NCI-H2081 treated with DMSO at 0.1 percent for 48 hours (cell line): Measurements from ENCODE around the gene NCAM1.
A peak's percentile ranks its signal among the peaks of the same experiment; 100 is the strongest.
"Not testable (repeated sequence)": the region's sequence is repeated elsewhere in the genome, so short reads cannot be mapped to it uniquely, and the experiment has no call there.

Source experiments
- DNase-seq: peaks from one replicate; lab custom pipeline; 2025; lab: John Stamatoyannopoulos, UW

Gene NCAM1

GRCh38 chr11:112961146-112961668, at the start of gene NCAM1:
TSS of gene NCAM1 (plus strand) at chr11:112961420.
- peak; percentile 95 for DNase-seq

- no peak for DNase-seq
These were observed 38.6 kb upstream of the NCAM1 start for GRCh38 chr11:112922606-112923005.

GRCh38 chr11:112924836-112925235, 36.4 kb upstream of the NCAM1 start:
- not testable (repeated sequence) for DNase-seq

GRCh38 chr11:112925516-112926310, 35.5 kb upstream of the NCAM1 start:
- no peak for DNase-seq

- DNase-seq: no peak
These were observed 33.1 kb upstream of the NCAM1 start for GRCh38 chr11:112928136-112928535.

- DNase-seq: no peak
These were observed 31.8 kb upstream of the NCAM1 start for GRCh38 chr11:112929432-112929831.

- no peak for DNase-seq
These were observed 29.5 kb upstream of the NCAM1 start for GRCh38 chr11:112931703-112932102.

- no peak for DNase-seq
These were observed 28.6 kb upstream of the NCAM1 start for GRCh38 chr11:112932593-112932992.

GRCh38 chr11:112933970-112934369, 27.2 kb upstream of the NCAM1 start:
- DNase-seq: no peak

GRCh38 chr11:112941104-112941503, 20.1 kb upstream of the NCAM1 start:
- DNase-seq: no peak

GRCh38 chr11:112942966-112943643, 18.1 kb upstream of the NCAM1 start:
- DNase-seq: no peak

GRCh38 chr11:112946866-112947265, 14.4 kb upstream of the NCAM1 start:
- no peak for DNase-seq

GRCh38 chr11:112949781-112950575, 11.2 kb upstream of the NCAM1 start:
- DNase-seq: no peak

GRCh38 chr11:112958670-112959069, 2.5 kb upstream of the NCAM1 start:
- DNase-seq: no peak

- no peak for DNase-seq
These were observed 745 bp downstream of the NCAM1 start for GRCh38 chr11:112961751-112962578.

- peak; percentile 56 for DNase-seq
These were observed 1.6 kb downstream of the NCAM1 start for GRCh38 chr11:112962579-112963367.

GRCh38 chr11:112963368-112963955, 2.2 kb downstream of the NCAM1 start:
- DNase-seq: no peak

- DNase-seq: no peak
These were observed 4.4 kb downstream of the NCAM1 start for GRCh38 chr11:112965656-112966055.

GRCh38 chr11:112966561-112966960, 5.3 kb downstream of the NCAM1 start:
- DNase-seq: no peak

- no peak for DNase-seq
These were observed 5.9 kb downstream of the NCAM1 start for GRCh38 chr11:112967082-112967481.
